GM23338 (cell line): ENCODE results near the gene TCF3.

ENCODE experiments used
- CTCF ChIP-seq, 2 experiments: fragments of 200-600 bp in 1 of 2; sonication (generic) in 1 of 2; conservative IDR thresholded peaks; 2 replicates each; pipeline versions ENCODE4 v1.5.1 to v1.6.1; 2016 to 2017; ENCODE audit warnings: antibody characterized with exemption in 2 of 2, low read depth in 2 of 2, mild to moderate bottlenecking in 2 of 2, moderate library complexity in 1 of 2
- EZH2 ChIP-seq: fragments of 200-600 bp; sonication (generic); IDR thresholded peaks from one replicate; pipeline ENCODE4 v1.8.0; 2017; ENCODE audit warnings: antibody characterized with exemption, mild to moderate bottlenecking, low read depth; ENCODE audit not compliant: unreplicated experiment
- EZH2phosphoT487 ChIP-seq: fragments of 200-600 bp; sonication (generic); IDR thresholded peaks from one replicate; pipeline ENCODE4 v1.8.1; 2018; ENCODE audit warnings: antibody characterized with exemption; ENCODE audit not compliant: unreplicated experiment
- POLR2AphosphoS5 ChIP-seq: IDR thresholded peaks from 2 replicates; pipeline ENCODE4 v1.6.1; 2016; ENCODE audit warnings: antibody characterized with exemption, low read depth
- REST ChIP-seq: IDR thresholded peaks from one replicate; pipeline ENCODE4 v1.6.1; 2018; ENCODE audit warnings: antibody characterized with exemption; ENCODE audit not compliant: unreplicated experiment
- STAT1 ChIP-seq: IDR thresholded peaks from one replicate; pipeline ENCODE4 v1.6.1; 2016; ENCODE audit warnings: antibody characterized with exemption; ENCODE audit not compliant: unreplicated experiment

- no peak for TF ChIP-seq CTCF (conservative IDR thresholded peaks at IDR 0.05; ENCODE audit: low read depth in 2 of 2)
- TF ChIP-seq REST, result no peak
- no peak for TF ChIP-seq POLR2AphosphoS5
- TF ChIP-seq EZH2, result no peak
- no peak for TF ChIP-seq EZH2phosphoT487
- TF ChIP-seq STAT1, result no peak
Observed at GRCh38 chr19:1615156-1615765, 37.2 kb downstream of the TCF3 start.
